ENCODE data around the gene CDADC1. TPM values are rescaled to one million over a fixed set of nuclear protein-coding genes. Genes with fewer than 3 reads are reported as not detected.

CDADC1 gene
- total and polyA plus RNA-seq, 2 donors (not counting 1 experiment from before 2014, with no cell fraction given): 6.1 to 6.6 TPM

DNA sequence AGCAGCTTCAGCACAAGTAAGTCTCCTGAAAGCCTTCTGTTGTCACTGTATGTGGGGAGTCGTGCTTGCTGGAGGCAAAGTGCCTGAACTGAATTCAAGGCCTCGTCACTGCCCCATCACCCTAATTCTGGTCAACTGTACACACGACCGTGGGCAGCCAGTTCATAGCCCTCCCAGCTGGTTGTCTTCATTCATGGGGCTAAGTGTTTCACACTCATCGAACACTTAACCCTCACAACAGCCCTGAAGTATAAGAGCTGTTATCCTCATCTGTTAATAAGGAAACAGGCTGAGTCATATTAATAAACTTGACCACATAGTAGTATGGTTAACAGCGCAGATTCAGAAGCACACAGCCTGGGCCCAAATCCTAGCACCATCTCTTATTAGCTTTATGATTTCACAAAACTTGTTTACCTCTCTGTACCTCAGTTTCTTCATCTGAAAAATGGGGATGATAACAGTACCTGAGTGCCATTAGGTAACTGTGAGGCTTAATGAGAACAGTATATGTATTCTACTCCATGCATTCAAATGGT is 66.7 kb downstream of the CDADC1 start:
- Histone ChIP-seq H2AFZ (ENCODE audit: low read length) (peak overlapping the region; percentile 60), H3K4me2 (ENCODE audit: extremely low read depth, insufficient read depth, low read length) (peak overlapping the region; percentile 81), H4K20me1 (ENCODE audit: control insufficient read depth, extremely low read depth, insufficient read depth, low read length) (no peaks in the 10 kb centered on the region), H3K4me3 (replicated peaks in 1 of 4; ENCODE audit: control extremely low read depth in 1 of 4, insufficient read depth in 1 of 4, low read depth in 3 of 4, low read length in 4 of 4) (peak overlapping the region in 1 of 4 experiments; percentile 15), H3K4me1 (ENCODE audit: control insufficient read depth, extremely low read depth, insufficient read depth, low read length) (peaks cover 13% of the 10 kb centered on the region), H3K9me3 (ENCODE audit: control insufficient read depth, insufficient read depth, low read depth, low read length) (no peaks in the 10 kb centered on the region), H3K36me3 (ENCODE audit: control insufficient read depth, insufficient read depth, low read length) (no peaks in the 10 kb centered on the region), H3K9ac (ENCODE audit: insufficient read depth, low read length) (peak overlapping the region; percentile 52), H3K27me3 (ENCODE audit: control insufficient read depth, insufficient read depth, low read length) (no peaks in the 10 kb centered on the region), H3K79me2 (ENCODE audit: control insufficient read depth, insufficient read depth, low read length) (no peaks in the 10 kb centered on the region), H3K27ac (ENCODE audit: insufficient read depth, low read length) (peak overlapping the region; percentile 97)
- DNase-seq (ENCODE audit: low read depth in 2 of 2): peak in 1 of 2 donors; percentile 74
- no peak for TF ChIP-seq CTCF (conservative IDR thresholded peaks at IDR 0.05 in 1 of 2, IDR thresholded peaks at IDR 0.05 in 1 of 2; ENCODE audit: low read depth in 1 of 2, low read length in 2 of 2)
- TF ChIP-seq EZH2 (IDR thresholded peaks at IDR 0.05; ENCODE audit: low read length, missing control alignments): no peak

DNA sequence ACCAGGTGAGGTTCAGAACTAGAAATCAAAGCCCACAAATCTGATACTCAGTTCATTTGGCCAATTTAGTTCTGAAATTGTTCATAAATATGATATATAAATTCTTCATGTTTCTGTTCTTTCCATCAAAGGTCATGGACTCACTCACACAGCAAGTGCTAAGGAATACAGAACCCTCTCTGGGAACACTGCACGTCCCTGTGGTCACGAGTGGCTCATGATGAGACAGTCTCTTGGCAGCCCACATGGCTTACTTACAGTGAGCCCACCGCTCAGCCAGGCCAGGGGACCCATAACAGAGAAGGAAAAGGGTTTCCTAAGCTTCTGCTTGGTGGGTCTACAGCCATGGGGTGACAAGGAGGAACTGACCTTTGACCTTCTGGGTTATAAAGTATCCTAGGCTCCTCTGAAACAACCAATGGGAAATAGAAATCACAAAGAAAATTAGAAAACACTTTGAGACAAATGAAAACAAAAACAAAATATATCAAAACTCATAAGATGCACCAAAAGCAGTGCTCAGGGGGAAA is 67.4 kb downstream of the CDADC1 start:
- Histone ChIP-seq H3K9ac (ENCODE audit: insufficient read depth, low read length) (no peak overlapping the region), H3K36me3 (ENCODE audit: control insufficient read depth, insufficient read depth, low read length) (no peaks in the 10 kb centered on the region), H3K27ac (ENCODE audit: insufficient read depth, low read length) (peak overlapping the region; percentile 97), H3K27me3 (ENCODE audit: control insufficient read depth, insufficient read depth, low read length) (no peaks in the 10 kb centered on the region), H3K4me3 (replicated peaks in 1 of 4; ENCODE audit: control extremely low read depth in 1 of 4, insufficient read depth in 1 of 4, low read depth in 3 of 4, low read length in 4 of 4) (no peak overlapping the region), H4K20me1 (ENCODE audit: control insufficient read depth, extremely low read depth, insufficient read depth, low read length) (no peaks in the 10 kb centered on the region), H3K79me2 (ENCODE audit: control insufficient read depth, insufficient read depth, low read length) (no peaks in the 10 kb centered on the region), H3K9me3 (ENCODE audit: control insufficient read depth, insufficient read depth, low read depth, low read length) (no peaks in the 10 kb centered on the region), H3K4me1 (ENCODE audit: control insufficient read depth, extremely low read depth, insufficient read depth, low read length) (peaks cover 13% of the 10 kb centered on the region), H2AFZ (ENCODE audit: low read length) (no peak overlapping the region), H3K4me2 (ENCODE audit: extremely low read depth, insufficient read depth, low read length) (no peak overlapping the region)
- peak in 1 of 2 donors; percentile 51 for DNase-seq (ENCODE audit: low read depth in 2 of 2)
- TF ChIP-seq CTCF (conservative IDR thresholded peaks at IDR 0.05 in 1 of 2, IDR thresholded peaks at IDR 0.05 in 1 of 2; ENCODE audit: low read depth in 1 of 2, low read length in 2 of 2) (no peak), EZH2 (IDR thresholded peaks at IDR 0.05; ENCODE audit: low read length, missing control alignments) (no peak)

- Histone ChIP-seq H3K79me2 (ENCODE audit: control insufficient read depth, insufficient read depth, low read length) (no peaks in the 10 kb centered on the region), H2AFZ (ENCODE audit: low read length) (no peak overlapping the region), H3K4me1 (ENCODE audit: control insufficient read depth, extremely low read depth, insufficient read depth, low read length) (peaks cover 13% of the 10 kb centered on the region), H3K36me3 (ENCODE audit: control insufficient read depth, insufficient read depth, low read length) (no peaks in the 10 kb centered on the region), H3K9ac (ENCODE audit: insufficient read depth, low read length) (no peak overlapping the region), H3K27ac (ENCODE audit: insufficient read depth, low read length) (no peak overlapping the region), H3K27me3 (ENCODE audit: control insufficient read depth, insufficient read depth, low read length) (no peaks in the 10 kb centered on the region), H4K20me1 (ENCODE audit: control insufficient read depth, extremely low read depth, insufficient read depth, low read length) (no peaks in the 10 kb centered on the region), H3K4me3 (replicated peaks in 1 of 4; ENCODE audit: control extremely low read depth in 1 of 4, insufficient read depth in 1 of 4, low read depth in 3 of 4, low read length in 4 of 4) (no peak overlapping the region), H3K4me2 (ENCODE audit: extremely low read depth, insufficient read depth, low read length) (no peak overlapping the region), H3K9me3 (ENCODE audit: control insufficient read depth, insufficient read depth, low read depth, low read length) (no peaks in the 10 kb centered on the region)
- DNase-seq (ENCODE audit: low read depth in 2 of 2): no peak
- no peak for TF ChIP-seq CTCF (conservative IDR thresholded peaks at IDR 0.05 in 1 of 2, IDR thresholded peaks at IDR 0.05 in 1 of 2; ENCODE audit: low read depth in 1 of 2, low read length in 2 of 2)
- TF ChIP-seq EZH2 (IDR thresholded peaks at IDR 0.05; ENCODE audit: low read length, missing control alignments): no peak
Observed at GRCh38 chr13:49315756-49316482, 68.2 kb downstream of the CDADC1 start.
